HEK293 (cell line): ENCODE results near the gene C8A.

ENCODE experiments used
- CTCF ChIA-PET: fragments of 350-600 bp; formaldehyde crosslinking; extraction: SDS; loops from one replicate; lab custom pipeline; 2021; ENCODE audit warnings: antibody characterized with exemption; lab: Yijun Ruan, JAX
- POLR2A ChIA-PET: fragments of 300-600 bp; formaldehyde crosslinking; extraction: SDS; loops from one replicate; lab custom pipeline; 2020; ENCODE audit warnings: antibody characterized with exemption, inconsistent platforms; lab: Yijun Ruan, JAX
- H3K27ac ChIP-seq: fragments of 200-500 bp; sonication (Bioruptor generic); 2 replicates; pipeline ENCODE4 v1.5.1; 2014; ENCODE audit warnings: low read depth, low read length, control low read depth, inconsistent platforms; ENCODE audit errors: extremely low read depth
- H3K36me3 ChIP-seq, 2 experiments: fragments of 200-500 bp in 1 of 2; sonication (Bioruptor generic) in 1 of 2; 1 replicate in 1 of 2; 2 replicates in 1 of 2; pipeline ENCODE4 v1.5.1; 2014 to 2017; ENCODE audit warnings: inconsistent platforms in 2 of 2, low read length in 2 of 2; ENCODE audit not compliant: control insufficient read depth in 2 of 2, insufficient read depth in 1 of 2
- H3K4me1 ChIP-seq: fragments of 200-500 bp; sonication (Bioruptor generic); 2 replicates; pipeline ENCODE4 v1.5.1; 2014; ENCODE audit warnings: mild to moderate bottlenecking, low read length, inconsistent platforms; ENCODE audit not compliant: control insufficient read depth, insufficient read depth
- H3K4me3 ChIP-seq: 2 replicates; pipeline ENCODE4 v1.5.1; 2011; ENCODE audit warnings: low read depth, mild to moderate bottlenecking, control low read depth, low read length, moderate library complexity
- H3K9me3 ChIP-seq: fragments of 200-500 bp; sonication (Bioruptor generic); 2 replicates; pipeline ENCODE4 v1.5.1; 2014; ENCODE audit warnings: low read depth, low read length, inconsistent platforms; ENCODE audit not compliant: control insufficient read depth, insufficient read depth
- CTCF ChIP-seq: fragments of 450-650 bp; formaldehyde crosslinking; IDR thresholded peaks from 2 replicates; pipeline ENCODE4 v1.5.1; 2016; ENCODE audit warnings: missing biosample characterization, missing genetic modification characterization
- MZF1 ChIP-seq: fragments of 450-650 bp; formaldehyde crosslinking; IDR thresholded peaks from 2 replicates; pipeline ENCODE4 v1.5.1; 2017; ENCODE audit warnings: missing biosample characterization, missing genetic modification characterization, borderline replicate concordance
- PBX3 ChIP-seq: sonication (generic); formaldehyde crosslinking; IDR thresholded peaks from 2 replicates; pipeline ENCODE4 v1.8.1; 2022; ENCODE audit warnings: mild to moderate bottlenecking, moderate library complexity, missing genetic modification reagents
- REST ChIP-seq: fragments of 450-650 bp; formaldehyde crosslinking; IDR thresholded peaks from 2 replicates; pipeline ENCODE4 v1.5.1; 2016; ENCODE audit warnings: missing biosample characterization, missing genetic modification characterization
- ZBTB11 ChIP-seq: fragments of 450-650 bp; formaldehyde crosslinking; conservative IDR thresholded peaks from 2 replicates; pipeline ENCODE4 v1.5.1; 2016; ENCODE audit warnings: low read depth, missing biosample characterization, missing genetic modification characterization
- ZNF140 ChIP-seq: fragments of 450-650 bp; formaldehyde crosslinking; IDR thresholded peaks from 2 replicates; pipeline ENCODE4 v1.5.1; 2016; ENCODE audit warnings: missing biosample characterization, missing genetic modification characterization
- ZNF157 ChIP-seq: fragments of 450-650 bp; formaldehyde crosslinking; IDR thresholded peaks from 2 replicates; pipeline ENCODE4 v1.5.1; 2016; ENCODE audit warnings: missing biosample characterization, missing genetic modification characterization
- ZNF174 ChIP-seq: fragments of 450-650 bp; formaldehyde crosslinking; IDR thresholded peaks from 2 replicates; pipeline ENCODE4 v1.5.0; 2017; ENCODE audit warnings: missing biosample characterization, mild to moderate bottlenecking, missing genetic modification characterization
- ZNF24 ChIP-seq: fragments of 450-650 bp; formaldehyde crosslinking; IDR thresholded peaks from 2 replicates; pipeline ENCODE4 v1.5.1; 2016; ENCODE audit warnings: missing biosample characterization, missing genetic modification characterization
- ZNF362 ChIP-seq: fragments of 450-650 bp; formaldehyde crosslinking; IDR thresholded peaks from 2 replicates; pipeline ENCODE4 v1.5.1; 2016; ENCODE audit warnings: missing biosample characterization, missing genetic modification characterization
- ZNF529 ChIP-seq: fragments of 450-650 bp; formaldehyde crosslinking; IDR thresholded peaks from 2 replicates; pipeline ENCODE4 v1.5.1; 2017; ENCODE audit warnings: missing genetic modification characterization, missing biosample characterization; ENCODE audit not compliant: insufficient replicate concordance
- ZNF549 ChIP-seq: fragments of 450-650 bp; IDR thresholded peaks from 2 replicates; pipeline ENCODE4 v1.5.1; 2018; ENCODE audit warnings: missing biosample characterization, missing genetic modification characterization, mild to moderate bottlenecking, inconsistent platforms, moderate library complexity
- ZNF645 ChIP-seq: fragments of 450-650 bp; formaldehyde crosslinking; IDR thresholded peaks from 2 replicates; pipeline ENCODE4; 2016; ENCODE audit warnings: missing biosample characterization, missing genetic modification characterization
- ZNF658 ChIP-seq: fragments of 450-650 bp; formaldehyde crosslinking; IDR thresholded peaks from 2 replicates; pipeline ENCODE4; 2016; ENCODE audit warnings: missing biosample characterization, missing genetic modification characterization
- ZNF777 ChIP-seq: fragments of 450-650 bp; formaldehyde crosslinking; IDR thresholded peaks from 2 replicates; pipeline ENCODE4 v1.5.1; 2017; ENCODE audit warnings: missing biosample characterization, missing genetic modification characterization, borderline replicate concordance
- ZNF785 ChIP-seq: fragments of 450-650 bp; formaldehyde crosslinking; IDR thresholded peaks from 2 replicates; pipeline ENCODE4 v1.5.1; 2016; ENCODE audit warnings: missing biosample characterization, missing genetic modification characterization

Gene C8A

GRCh38 chr1:56874689-56875088 lies 20.1 kb downstream of the C8A start (continued):
- TF ChIP-seq ZNF362 (tag by site-specific recombination) (no peak), REST (tag by site-specific recombination) (no peak)

GRCh38 chr1:56877973-56878372 lies 23.4 kb downstream of the C8A start:
- Histone ChIP-seq H3K4me1 (no peaks in the 10 kb centered on the region), H3K4me3 (no peak overlapping the region), H3K27ac (no peak overlapping the region), H3K9me3 (no peaks in the 10 kb centered on the region), H3K36me3 (no peaks in the 10 kb centered on the region)
- ChIA-PET CTCF (no interaction called here), POLR2A (no interaction called here)
- no peak for TF ChIP-seq ZNF529 (tag by site-specific recombination)
- no peak for TF ChIP-seq ZNF549 (tag by site-specific recombination)
- TF ChIP-seq ZNF362 (tag by site-specific recombination) = no peak
- no peak for TF ChIP-seq PBX3 (CRISPR knock-in tag)
- no peak for TF ChIP-seq ZNF777 (tag by site-specific recombination)
- TF ChIP-seq ZBTB11 (tag by site-specific recombination) = peak; percentile 45; the same call in 1 of the 2 replicates
- TF ChIP-seq ZNF174 (tag by site-specific recombination) = no peak
- TF ChIP-seq ZNF24 (tag by site-specific recombination) = no peak
- TF ChIP-seq ZNF658 (tag by site-specific recombination) = no peak
- TF ChIP-seq ZNF140 (tag by site-specific recombination) = no peak
- no peak for TF ChIP-seq ZNF645 (tag by site-specific recombination)
- no peak for TF ChIP-seq ZNF785 (tag by site-specific recombination)
- peak; percentile 80; the same call in 1 of the 2 replicates for TF ChIP-seq MZF1
- TF ChIP-seq CTCF (tag by site-specific recombination) = no peak
- TF ChIP-seq ZNF157 (tag by site-specific recombination) = no peak
